ENCODE measurements around the gene GABRA4.

GABRA4 gene

DNA sequence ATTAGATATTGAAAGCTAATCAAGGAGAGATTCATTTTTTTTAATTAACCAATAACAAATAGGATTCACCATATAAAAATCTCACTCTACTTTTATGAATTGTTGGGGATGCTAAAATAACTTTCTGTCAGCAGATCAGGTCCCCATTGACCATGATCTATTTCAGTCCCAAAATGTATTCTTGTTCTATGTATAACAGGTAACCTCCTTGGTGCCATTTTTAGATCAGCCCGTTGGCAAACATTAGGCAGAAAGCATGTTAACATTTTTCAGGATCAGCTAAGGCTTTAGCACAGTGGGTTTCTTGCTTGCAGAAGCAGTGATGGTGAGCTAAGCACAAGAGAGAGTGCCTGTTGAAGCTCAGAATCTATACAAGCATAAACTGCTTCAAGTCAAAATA is 43.6 kb downstream of the GABRA4 start:
- TF ChIP-seq, protein P1, sequence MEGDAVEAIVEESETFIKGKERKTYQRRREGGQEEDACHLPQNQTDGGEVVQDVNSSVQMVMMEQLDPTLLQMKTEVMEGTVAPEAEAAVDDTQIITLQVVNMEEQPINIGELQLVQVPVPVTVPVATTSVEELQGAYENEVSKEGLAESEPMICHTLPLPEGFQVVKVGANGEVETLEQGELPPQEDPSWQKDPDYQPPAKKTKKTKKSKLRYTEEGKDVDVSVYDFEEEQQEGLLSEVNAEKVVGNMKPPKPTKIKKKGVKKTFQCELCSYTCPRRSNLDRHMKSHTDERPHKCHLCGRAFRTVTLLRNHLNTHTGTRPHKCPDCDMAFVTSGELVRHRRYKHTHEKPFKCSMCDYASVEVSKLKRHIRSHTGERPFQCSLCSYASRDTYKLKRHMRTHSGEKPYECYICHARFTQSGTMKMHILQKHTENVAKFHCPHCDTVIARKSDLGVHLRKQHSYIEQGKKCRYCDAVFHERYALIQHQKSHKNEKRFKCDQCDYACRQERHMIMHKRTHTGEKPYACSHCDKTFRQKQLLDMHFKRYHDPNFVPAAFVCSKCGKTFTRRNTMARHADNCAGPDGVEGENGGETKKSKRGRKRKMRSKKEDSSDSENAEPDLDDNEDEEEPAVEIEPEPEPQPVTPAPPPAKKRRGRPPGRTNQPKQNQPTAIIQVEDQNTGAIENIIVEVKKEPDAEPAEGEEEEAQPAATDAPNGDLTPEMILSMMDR (IDR thresholded peaks at IDR 0.05; ENCODE audit: low read depth, low read length): no peak
- DNase-seq: no peak
- no peaks in the 10 kb centered on the region for H3K27me3 ChIP-seq (ENCODE audit: insufficient read depth, low read depth, severe bottlenecking)
- H3K4me3 ChIP-seq (ENCODE audit: low read depth, low read length): no peak overlapping the region
- no peaks in the 10 kb centered on the region for H3K36me3 ChIP-seq
- no peaks in the 10 kb centered on the region for H3K9me3 ChIP-seq (ENCODE audit: severe bottlenecking)
- H3K27ac ChIP-seq: no peak overlapping the region

DNA sequence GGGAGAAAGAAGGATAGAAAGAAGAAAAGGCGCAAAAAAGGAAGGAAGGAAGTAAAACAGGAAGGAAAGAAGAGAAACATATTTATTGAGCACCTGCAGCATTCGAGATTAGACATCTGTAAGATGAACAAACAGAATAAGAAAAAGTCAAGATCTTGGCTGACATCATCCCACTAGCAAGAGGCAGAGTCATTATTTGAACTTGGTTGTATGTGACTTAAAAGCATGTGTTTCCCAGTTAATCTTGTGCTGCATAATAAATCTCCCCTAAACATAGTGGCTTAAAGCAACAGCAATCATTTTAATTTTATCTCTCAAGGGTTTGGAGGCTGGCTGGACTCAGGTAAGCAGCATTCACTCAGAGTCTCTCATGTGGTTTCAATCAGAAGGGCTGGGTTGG is 45.8 kb downstream of the GABRA4 start:
- H3K27me3 ChIP-seq (ENCODE audit: insufficient read depth, low read depth, severe bottlenecking): no peaks in the 10 kb centered on the region
- no peak overlapping the region for H3K27ac ChIP-seq
- TF ChIP-seq, protein P1 (IDR thresholded peaks at IDR 0.05; ENCODE audit: low read depth, low read length): no peak
- DNase-seq: no peak
- no peaks in the 10 kb centered on the region for H3K36me3 ChIP-seq
- H3K4me3 ChIP-seq (ENCODE audit: low read depth, low read length): no peak overlapping the region
- H3K9me3 ChIP-seq (ENCODE audit: severe bottlenecking): no peaks in the 10 kb centered on the region

DNA sequence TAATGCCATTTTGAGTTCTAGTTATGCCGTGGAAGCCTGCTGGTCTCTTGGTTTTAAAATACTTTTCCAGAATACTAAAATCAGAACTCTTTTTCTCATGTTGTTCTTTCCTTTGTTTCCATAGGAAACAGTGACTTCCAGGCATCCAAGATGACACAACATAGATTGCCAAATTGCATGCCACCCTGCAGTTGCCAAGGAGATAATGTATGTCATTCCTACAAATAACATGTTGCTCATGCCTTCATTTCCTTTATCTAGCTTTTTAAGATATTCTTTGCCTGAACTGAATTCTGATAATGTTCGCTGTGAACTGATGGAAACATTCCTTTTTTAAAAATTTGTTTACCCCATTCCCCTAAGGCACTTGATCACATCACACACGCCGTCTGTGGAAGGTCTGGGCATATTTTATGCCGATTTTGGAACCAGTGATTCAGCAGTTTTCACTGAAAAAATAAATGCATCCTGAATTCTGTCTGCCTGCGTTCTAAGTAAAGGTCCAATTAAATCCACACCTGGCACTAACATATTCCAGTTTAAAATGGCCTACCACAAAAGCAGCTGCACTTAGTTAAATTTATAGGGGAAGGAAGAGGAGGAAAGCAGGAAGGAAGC is 46.4 kb downstream of the GABRA4 start:
- TF ChIP-seq, protein P1 (IDR thresholded peaks at IDR 0.05; ENCODE audit: low read depth, low read length): no peak
- Histone ChIP-seq H3K36me3 (no peaks in the 10 kb centered on the region), H3K4me3 (ENCODE audit: low read depth, low read length) (no peak overlapping the region), H3K9me3 (ENCODE audit: severe bottlenecking) (no peaks in the 10 kb centered on the region), H3K27ac (no peak overlapping the region), H3K27me3 (ENCODE audit: insufficient read depth, low read depth, severe bottlenecking) (no peaks in the 10 kb centered on the region)
- no peak for DNase-seq

DNA sequence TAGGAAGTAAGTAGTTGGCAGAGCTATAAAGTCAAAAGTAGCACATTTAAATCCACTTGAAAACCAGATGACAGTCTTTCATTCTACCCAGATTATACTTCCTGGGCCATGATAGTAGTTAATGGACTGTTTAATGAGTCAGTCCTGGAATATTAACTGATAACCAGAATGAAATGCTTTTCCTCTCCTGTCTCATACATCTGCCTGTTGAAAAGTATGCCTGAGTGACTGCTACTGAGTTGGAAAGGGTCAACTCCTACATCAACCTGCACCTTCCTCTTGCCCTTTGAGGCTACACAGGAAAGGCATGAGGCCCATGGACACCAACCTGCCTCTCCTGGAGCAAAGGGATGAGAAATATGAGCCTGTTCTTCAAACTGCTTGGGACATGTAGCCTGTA is 48.3 kb downstream of the GABRA4 start:
- DNase-seq: no peak
- TF ChIP-seq, protein P1 (IDR thresholded peaks at IDR 0.05; ENCODE audit: low read depth, low read length): no peak

DNA sequence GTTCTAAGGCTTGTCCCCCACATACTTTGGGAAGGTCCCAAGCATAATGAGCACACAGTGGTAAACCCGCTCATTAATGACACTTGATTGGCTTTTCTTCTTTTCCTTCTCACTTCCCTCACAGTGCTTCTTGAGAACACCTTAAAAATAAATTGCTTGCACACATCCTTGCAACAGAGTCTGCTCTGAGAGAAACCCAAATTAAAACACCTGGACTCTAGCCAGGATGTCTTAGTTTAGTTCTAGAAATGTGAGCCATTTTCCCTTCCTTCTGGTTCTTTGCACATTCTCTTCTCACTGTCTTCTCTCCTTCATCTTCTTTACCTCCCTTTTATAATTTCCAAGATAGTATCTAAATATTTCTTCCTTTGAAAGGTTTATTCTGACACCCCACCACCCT is 49.0 kb downstream of the GABRA4 start:
- TF ChIP-seq, protein P1 (IDR thresholded peaks at IDR 0.05; ENCODE audit: low read depth, low read length): no peak
- H3K27me3 ChIP-seq (ENCODE audit: insufficient read depth, low read depth, severe bottlenecking): no peaks in the 10 kb centered on the region

More for the DNA sequence above, 48.3 kb downstream of the GABRA4 start:
- H3K27me3 ChIP-seq (ENCODE audit: insufficient read depth, low read depth, severe bottlenecking): no peaks in the 10 kb centered on the region
- H3K36me3 ChIP-seq: no peaks in the 10 kb centered on the region
- H3K4me3 ChIP-seq (ENCODE audit: low read depth, low read length): no peak overlapping the region
- no peak overlapping the region for H3K27ac ChIP-seq
- no peaks in the 10 kb centered on the region for H3K9me3 ChIP-seq (ENCODE audit: severe bottlenecking)

DNA sequence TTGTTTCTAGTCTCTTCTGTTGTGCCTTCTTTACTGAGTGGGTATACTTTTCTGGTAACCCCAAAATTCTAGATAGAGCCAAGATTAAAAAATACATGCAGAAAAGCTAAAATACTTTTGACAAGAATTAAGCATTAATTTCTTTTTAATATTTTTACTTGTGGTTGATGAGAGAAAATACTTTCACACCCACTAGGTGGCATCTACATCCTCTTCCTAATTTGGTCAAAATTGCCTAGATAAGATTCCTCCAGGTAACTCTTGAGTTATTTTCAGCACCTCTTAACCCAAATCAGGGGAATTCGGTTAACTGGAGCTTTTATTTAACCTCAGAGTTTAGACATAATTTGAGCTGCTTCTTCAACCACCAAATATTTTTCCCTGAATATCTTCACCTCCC is 55.9 kb downstream of the GABRA4 start:
- H3K4me3 ChIP-seq (ENCODE audit: low read depth, low read length): no peak overlapping the region
- no peaks in the 10 kb centered on the region for H3K36me3 ChIP-seq
- no peak for DNase-seq
- H3K27me3 ChIP-seq (ENCODE audit: insufficient read depth, low read depth, severe bottlenecking): no peaks in the 10 kb centered on the region
- no peaks in the 10 kb centered on the region for H3K9me3 ChIP-seq (ENCODE audit: severe bottlenecking)
- TF ChIP-seq, protein P1 (IDR thresholded peaks at IDR 0.05; ENCODE audit: low read depth, low read length): no peak
- H3K27ac ChIP-seq: no peak overlapping the region

More for the DNA sequence above, 49.0 kb downstream of the GABRA4 start:
- DNase-seq: no peak
- Histone ChIP-seq H3K9me3 (ENCODE audit: severe bottlenecking) (no peaks in the 10 kb centered on the region), H3K36me3 (no peaks in the 10 kb centered on the region), H3K27ac (no peak overlapping the region), H3K4me3 (ENCODE audit: low read depth, low read length) (no peak overlapping the region)
